H9 (cell line): ENCODE data around the gene DNAAF5. TPM values are rescaled to one million over a fixed set of nuclear protein-coding genes. Genes with fewer than 3 reads are reported as not detected.
A peak's percentile ranks its signal among the peaks of the same experiment; 100 is the strongest.

Experiments
- DNase-seq: peaks from one replicate; pipeline ENCODE4 v3.0.0-alpha.2; 2017
- H2AFZ ChIP-seq: one replicate; pipeline ENCODE4 v1.6.1; 2013; ENCODE audit warnings: mild to moderate bottlenecking, low read length, control low read depth, moderate library complexity
- H2AK5ac ChIP-seq: 2 replicates; pipeline ENCODE4 v1.6.1; 2013; ENCODE audit warnings: low read length, control low read depth, mixed read lengths; ENCODE audit not compliant: insufficient read length
- H2BK120ac ChIP-seq: one replicate; pipeline ENCODE4 v1.6.1; 2013; ENCODE audit warnings: low read depth, mild to moderate bottlenecking, low read length, control low read depth, inconsistent platforms; ENCODE audit not compliant: poor library complexity, severe bottlenecking
- H2BK12ac ChIP-seq: 2 replicates; pipeline ENCODE4 v1.6.1; 2013; ENCODE audit warnings: low read length, control low read depth, mixed read lengths, low read depth; ENCODE audit not compliant: insufficient read length
- H2BK15ac ChIP-seq: 2 replicates; pipeline ENCODE4 v1.6.1; 2013; ENCODE audit warnings: low read depth, low read length, control low read depth
- H2BK20ac ChIP-seq: one replicate; pipeline ENCODE4 v1.6.1; 2013; ENCODE audit warnings: low read depth, mild to moderate bottlenecking, low read length, control low read depth, inconsistent platforms; ENCODE audit not compliant: poor library complexity, severe bottlenecking
- H2BK5ac ChIP-seq: 2 replicates; pipeline ENCODE4 v1.6.1; 2013; ENCODE audit warnings: low read length, control low read depth, mixed read lengths; ENCODE audit not compliant: insufficient read length
- H3K14ac ChIP-seq: 2 replicates; pipeline ENCODE4 v1.6.1; 2013; ENCODE audit warnings: low read length, control low read depth; ENCODE audit not compliant: insufficient read depth
- H3K18ac ChIP-seq: 2 replicates; pipeline ENCODE4 v1.6.1; 2013; ENCODE audit warnings: low read depth, mild to moderate bottlenecking, mixed read lengths, low read length, control low read depth; ENCODE audit not compliant: insufficient read length
- H3K23ac ChIP-seq: 2 replicates; pipeline ENCODE4 v1.6.1; 2013; ENCODE audit warnings: low read length, control low read depth, mixed read lengths, low read depth; ENCODE audit not compliant: insufficient read length
- H3K23me2 ChIP-seq: 2 replicates; pipeline ENCODE4 v1.6.1; 2013; ENCODE audit warnings: low read depth, mild to moderate bottlenecking, mixed read lengths, low read length, control low read depth; ENCODE audit not compliant: insufficient read length, poor library complexity, severe bottlenecking
- H3K27ac ChIP-seq: 2 replicates; pipeline ENCODE4 v1.5.1; 2013; ENCODE audit warnings: low read length, control low read depth, mixed read lengths, low read depth; ENCODE audit not compliant: insufficient read length
- H3K27me3 ChIP-seq: 2 replicates; pipeline ENCODE4 v1.6.1; 2013; ENCODE audit warnings: low read length, control low read depth, inconsistent platforms; ENCODE audit not compliant: insufficient read depth
- H3K4ac ChIP-seq: 2 replicates; pipeline ENCODE4 v1.6.1; 2013; ENCODE audit warnings: low read depth, mild to moderate bottlenecking, control low read depth, inconsistent platforms, low read length, moderate library complexity
- H3K4me1 ChIP-seq: 2 replicates; pipeline ENCODE4 v1.6.1; 2013; ENCODE audit warnings: low read length, control low read depth, inconsistent platforms; ENCODE audit not compliant: insufficient read depth
- H3K4me2 ChIP-seq: 2 replicates; pipeline ENCODE4 v1.6.1; 2013; ENCODE audit warnings: low read length, control low read depth, mixed read lengths; ENCODE audit not compliant: insufficient read length, insufficient read depth
- H3K56ac ChIP-seq: 2 replicates; pipeline ENCODE4 v1.6.1; 2013; ENCODE audit warnings: low read depth, mild to moderate bottlenecking, mixed read lengths, low read length, control low read depth; ENCODE audit not compliant: insufficient read length
- H3K79me1 ChIP-seq: 2 replicates; pipeline ENCODE4 v1.6.1; 2013; ENCODE audit warnings: low read depth, mild to moderate bottlenecking, moderate library complexity, low read length, control low read depth, inconsistent platforms; ENCODE audit not compliant: insufficient read depth, poor library complexity, severe bottlenecking
- H3K79me2 ChIP-seq: 2 replicates; pipeline ENCODE4 v1.6.1; 2013; ENCODE audit warnings: low read length, control low read depth, inconsistent platforms; ENCODE audit not compliant: insufficient read depth
- H3K9ac ChIP-seq: 2 replicates; pipeline ENCODE4 v1.6.1; 2013; ENCODE audit warnings: low read length, control low read depth, mixed read lengths; ENCODE audit not compliant: insufficient read length; ENCODE audit errors: extremely low read depth
- H3K9me3 ChIP-seq: one replicate; pipeline ENCODE4 v1.6.1; 2013; ENCODE audit warnings: low read depth, low read length, inconsistent platforms; ENCODE audit not compliant: control insufficient read depth
- H3T11ph ChIP-seq: one replicate; pipeline ENCODE4 v1.6.1; 2013; ENCODE audit warnings: mild to moderate bottlenecking, low read length, control low read depth, inconsistent platforms
- H4K20me1 ChIP-seq: one replicate; pipeline ENCODE4 v1.6.1; 2013; ENCODE audit not compliant: control insufficient read depth, insufficient read length, insufficient read depth
- H4K5ac ChIP-seq: 2 replicates; pipeline ENCODE4 v1.6.1; 2013; ENCODE audit warnings: low read depth, mild to moderate bottlenecking, mixed read lengths, low read length, control low read depth; ENCODE audit not compliant: insufficient read length
- H4K8ac ChIP-seq: replicated peaks from 2 replicates; pipeline ENCODE4 v1.6.1; 2013; ENCODE audit warnings: low read length, control low read depth, mixed read lengths, low read depth; ENCODE audit not compliant: insufficient read length
- H4K91ac ChIP-seq: 2 replicates; pipeline ENCODE4 v1.6.1; 2013; ENCODE audit warnings: low read depth, mild to moderate bottlenecking, moderate library complexity, mixed read lengths, low read length, control low read depth; ENCODE audit not compliant: insufficient read length
- H3K27ac Mint-ChIP-seq, 3 experiments: 2 replicates in 2 of 3; 3 replicates in 1 of 3; pipeline ENCODE4 v1.8.0; 2020 to 2021; ENCODE audit warnings: mixed read lengths in 3 of 3, mild to moderate bottlenecking in 1 of 3, moderate library complexity in 1 of 3
- H3K27me3 Mint-ChIP-seq: 2 replicates; pipeline ENCODE4 v1.8.0; 2021; ENCODE audit warnings: low read depth, mild to moderate bottlenecking, moderate library complexity, mixed read lengths
- H3K36me3 Mint-ChIP-seq, 3 experiments: 2 replicates in 2 of 3; 3 replicates in 1 of 3; pipeline ENCODE4 v1.8.0; 2020 to 2021; ENCODE audit warnings: low read depth in 3 of 3, mixed read lengths in 3 of 3; ENCODE audit not compliant: insufficient read depth in 1 of 3
- H3K4me1 Mint-ChIP-seq, 2 experiments: 2 replicates each; pipeline ENCODE4 v1.8.0; 2020; ENCODE audit warnings: mixed read lengths in 2 of 2
- H3K4me3 Mint-ChIP-seq, 2 experiments: 2 replicates in 1 of 2; 3 replicates in 1 of 2; pipeline ENCODE4 v1.8.0; 2020 to 2021; ENCODE audit warnings: mild to moderate bottlenecking in 2 of 2, mixed read lengths in 2 of 2, moderate library complexity in 1 of 2
- H3K9me3 Mint-ChIP-seq, 2 experiments: 2 replicates in 1 of 2; 3 replicates in 1 of 2; pipeline ENCODE4 v1.8.0; 2020; ENCODE audit warnings: mild to moderate bottlenecking in 2 of 2, mixed read lengths in 2 of 2, moderate library complexity in 1 of 2
- WGBS: extraction: QIAGEN DNeasy Blood & Tissue Kit; methylation state at CpG from one replicate; pipeline ENCODE4 v1.1.7; 2013; ENCODE audit warnings: missing lambda C conversion rate, low lambda C conversion rate, mixed read lengths; ENCODE audit not compliant: insufficient read length; ENCODE audit errors: extremely low coverage; 5-methylcytosine and 5-hydroxymethylcytosine counted together
- total RNA-seq: library from RNA; stranded (reverse); gene quantifications from 2 replicates; pipeline ENCODE4 v1.2.1, GENCODE V29; 2021
- TF ChIP-seq, protein P1 (sequence below): fragments of 200-600 bp; sonication (generic); conservative IDR thresholded peaks from 3 replicates; pipeline ENCODE4 v1.8.0; 2021; ENCODE audit warnings: antibody characterized with exemption, mild to moderate bottlenecking

Gene DNAAF5
- total RNA-seq, 1 experiment from 2014 or later, result 43.5 TPM

DNA sequence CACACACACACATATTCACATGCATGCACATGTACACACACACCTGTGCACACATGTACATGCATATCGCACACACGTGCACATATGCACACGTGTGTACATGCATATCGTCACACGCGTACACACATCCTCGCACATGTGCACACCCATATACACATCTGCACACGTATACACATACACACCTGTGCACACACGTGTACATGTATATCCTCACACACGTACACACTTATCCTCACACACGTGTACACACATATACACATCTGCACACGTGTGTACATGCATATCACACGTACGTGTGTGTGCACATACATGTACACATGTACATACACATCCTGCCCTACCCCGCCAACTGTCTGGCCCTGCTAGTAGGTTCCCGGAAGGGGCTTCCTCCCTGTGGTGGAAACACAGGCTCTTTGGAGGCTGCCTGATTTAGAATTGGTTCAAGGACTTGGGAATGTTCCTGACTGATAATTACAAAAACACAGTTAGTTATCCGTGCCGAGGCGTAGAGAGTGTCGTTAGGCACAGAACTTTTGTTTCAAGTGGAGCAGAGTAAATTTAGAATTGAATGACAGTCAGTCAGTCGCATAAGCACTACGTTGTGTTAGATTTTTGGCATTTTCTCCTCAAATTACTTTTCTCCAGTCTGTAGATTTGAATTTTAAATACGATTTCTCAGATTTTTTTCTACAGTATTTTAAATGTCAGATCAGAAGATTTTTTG lies 19.1 kb downstream of the DNAAF5 start:
- H3K9ac ChIP-seq, result no peak overlapping the region
- WGBS, result no CpG with 5 or more reads among the region's 23 CpGs
- TF ChIP-seq, protein P1, sequence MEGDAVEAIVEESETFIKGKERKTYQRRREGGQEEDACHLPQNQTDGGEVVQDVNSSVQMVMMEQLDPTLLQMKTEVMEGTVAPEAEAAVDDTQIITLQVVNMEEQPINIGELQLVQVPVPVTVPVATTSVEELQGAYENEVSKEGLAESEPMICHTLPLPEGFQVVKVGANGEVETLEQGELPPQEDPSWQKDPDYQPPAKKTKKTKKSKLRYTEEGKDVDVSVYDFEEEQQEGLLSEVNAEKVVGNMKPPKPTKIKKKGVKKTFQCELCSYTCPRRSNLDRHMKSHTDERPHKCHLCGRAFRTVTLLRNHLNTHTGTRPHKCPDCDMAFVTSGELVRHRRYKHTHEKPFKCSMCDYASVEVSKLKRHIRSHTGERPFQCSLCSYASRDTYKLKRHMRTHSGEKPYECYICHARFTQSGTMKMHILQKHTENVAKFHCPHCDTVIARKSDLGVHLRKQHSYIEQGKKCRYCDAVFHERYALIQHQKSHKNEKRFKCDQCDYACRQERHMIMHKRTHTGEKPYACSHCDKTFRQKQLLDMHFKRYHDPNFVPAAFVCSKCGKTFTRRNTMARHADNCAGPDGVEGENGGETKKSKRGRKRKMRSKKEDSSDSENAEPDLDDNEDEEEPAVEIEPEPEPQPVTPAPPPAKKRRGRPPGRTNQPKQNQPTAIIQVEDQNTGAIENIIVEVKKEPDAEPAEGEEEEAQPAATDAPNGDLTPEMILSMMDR, result no peak
- no peak overlapping the region for H3K4me3 Mint-ChIP-seq
- no peak overlapping the region for H3K18ac ChIP-seq
- H2BK20ac ChIP-seq, result no peak overlapping the region
- peaks cover 3% of the 10 kb centered on the region; the same call in 1 of the 2 replicates for H3K79me2 ChIP-seq
- no peaks in the 10 kb centered on the region for H3K4me1 ChIP-seq
- no peaks in the 10 kb centered on the region for H3K27me3 ChIP-seq
- no peak overlapping the region for H2BK120ac ChIP-seq
- no peaks in the 10 kb centered on the region for H3K4me1 Mint-ChIP-seq
- H2BK5ac ChIP-seq, result no peak overlapping the region
- H3K4ac ChIP-seq, result no peak overlapping the region
- H3K79me1 ChIP-seq, result peaks cover 2% of the 10 kb centered on the region
- H4K20me1 ChIP-seq, result peaks cover 2% of the 10 kb centered on the region
- peak overlapping the region in 1 of 3 experiments; percentile 64; a peak in 1 of 7 replicates for H3K27ac Mint-ChIP-seq
- H2AK5ac ChIP-seq, result no peak overlapping the region
- no peaks in the 10 kb centered on the region; a peak in 1 of 5 replicates for H3K9me3 Mint-ChIP-seq
- H3K27ac ChIP-seq, result no peak overlapping the region
- H3K56ac ChIP-seq, result no peak overlapping the region
- H3K4me2 ChIP-seq, result no peak overlapping the region
- H4K91ac ChIP-seq, result no peak overlapping the region
- H3K23me2 ChIP-seq, result no peaks in the 10 kb centered on the region
- H2BK15ac ChIP-seq, result no peak overlapping the region
- H2AFZ ChIP-seq, result no peak overlapping the region
- H3K36me3 Mint-ChIP-seq, result peaks cover 27 to 55% (median 41%) of the 10 kb centered on the region in 3 experiments
- H3K27me3 Mint-ChIP-seq, result no peaks in the 10 kb centered on the region
- H3T11ph ChIP-seq, result no peak overlapping the region
- no peak overlapping the region for H3K14ac ChIP-seq
- no peak overlapping the region for H2BK12ac ChIP-seq
- no peaks in the 10 kb centered on the region for H3K9me3 ChIP-seq
- DNase-seq, result no peak
- H4K8ac ChIP-seq, result no peak overlapping the region
- no peak overlapping the region for H3K23ac ChIP-seq
- H4K5ac ChIP-seq, result no peak overlapping the region
